H9 (cell line): ENCODE measurements around the gene PIEZO2. TPM values are rescaled to one million over a fixed set of nuclear protein-coding genes. Genes with fewer than 3 reads are reported as not detected.

Source experiments
- DNase-seq: peaks from one replicate; pipeline ENCODE4 v3.0.0-alpha.2; 2017
- H2AFZ ChIP-seq: one replicate; pipeline ENCODE4 v1.6.1; 2013; ENCODE audit warnings: mild to moderate bottlenecking, low read length, control low read depth, moderate library complexity
- H2AK5ac ChIP-seq: 2 replicates; pipeline ENCODE4 v1.6.1; 2013; ENCODE audit warnings: low read length, control low read depth, mixed read lengths; ENCODE audit not compliant: insufficient read length
- H2BK120ac ChIP-seq: one replicate; pipeline ENCODE4 v1.6.1; 2013; ENCODE audit warnings: low read depth, mild to moderate bottlenecking, low read length, control low read depth, inconsistent platforms; ENCODE audit not compliant: poor library complexity, severe bottlenecking
- H2BK12ac ChIP-seq: 2 replicates; pipeline ENCODE4 v1.6.1; 2013; ENCODE audit warnings: low read length, control low read depth, mixed read lengths, low read depth; ENCODE audit not compliant: insufficient read length
- H2BK15ac ChIP-seq: 2 replicates; pipeline ENCODE4 v1.6.1; 2013; ENCODE audit warnings: low read depth, low read length, control low read depth
- H2BK20ac ChIP-seq: one replicate; pipeline ENCODE4 v1.6.1; 2013; ENCODE audit warnings: low read depth, mild to moderate bottlenecking, low read length, control low read depth, inconsistent platforms; ENCODE audit not compliant: poor library complexity, severe bottlenecking
- H2BK5ac ChIP-seq: 2 replicates; pipeline ENCODE4 v1.6.1; 2013; ENCODE audit warnings: low read length, control low read depth, mixed read lengths; ENCODE audit not compliant: insufficient read length
- H3K14ac ChIP-seq: 2 replicates; pipeline ENCODE4 v1.6.1; 2013; ENCODE audit warnings: low read length, control low read depth; ENCODE audit not compliant: insufficient read depth
- H3K18ac ChIP-seq: 2 replicates; pipeline ENCODE4 v1.6.1; 2013; ENCODE audit warnings: low read depth, mild to moderate bottlenecking, mixed read lengths, low read length, control low read depth; ENCODE audit not compliant: insufficient read length
- H3K23ac ChIP-seq: 2 replicates; pipeline ENCODE4 v1.6.1; 2013; ENCODE audit warnings: low read length, control low read depth, mixed read lengths, low read depth; ENCODE audit not compliant: insufficient read length
- H3K23me2 ChIP-seq: 2 replicates; pipeline ENCODE4 v1.6.1; 2013; ENCODE audit warnings: low read depth, mild to moderate bottlenecking, mixed read lengths, low read length, control low read depth; ENCODE audit not compliant: insufficient read length, poor library complexity, severe bottlenecking
- H3K27ac ChIP-seq: 2 replicates; pipeline ENCODE4 v1.5.1; 2013; ENCODE audit warnings: low read length, control low read depth, mixed read lengths, low read depth; ENCODE audit not compliant: insufficient read length
- H3K27me3 ChIP-seq: 2 replicates; pipeline ENCODE4 v1.6.1; 2013; ENCODE audit warnings: low read length, control low read depth, inconsistent platforms; ENCODE audit not compliant: insufficient read depth
- H3K4ac ChIP-seq: 2 replicates; pipeline ENCODE4 v1.6.1; 2013; ENCODE audit warnings: low read depth, mild to moderate bottlenecking, control low read depth, inconsistent platforms, low read length, moderate library complexity
- H3K4me1 ChIP-seq: 2 replicates; pipeline ENCODE4 v1.6.1; 2013; ENCODE audit warnings: low read length, control low read depth, inconsistent platforms; ENCODE audit not compliant: insufficient read depth
- H3K4me2 ChIP-seq: 2 replicates; pipeline ENCODE4 v1.6.1; 2013; ENCODE audit warnings: low read length, control low read depth, mixed read lengths; ENCODE audit not compliant: insufficient read length, insufficient read depth
- H3K56ac ChIP-seq: 2 replicates; pipeline ENCODE4 v1.6.1; 2013; ENCODE audit warnings: low read depth, mild to moderate bottlenecking, mixed read lengths, low read length, control low read depth; ENCODE audit not compliant: insufficient read length
- H3K79me1 ChIP-seq: 2 replicates; pipeline ENCODE4 v1.6.1; 2013; ENCODE audit warnings: low read depth, mild to moderate bottlenecking, moderate library complexity, low read length, control low read depth, inconsistent platforms; ENCODE audit not compliant: insufficient read depth, poor library complexity, severe bottlenecking
- H3K79me2 ChIP-seq: 2 replicates; pipeline ENCODE4 v1.6.1; 2013; ENCODE audit warnings: low read length, control low read depth, inconsistent platforms; ENCODE audit not compliant: insufficient read depth
- H3K9ac ChIP-seq: 2 replicates; pipeline ENCODE4 v1.6.1; 2013; ENCODE audit warnings: low read length, control low read depth, mixed read lengths; ENCODE audit not compliant: insufficient read length; ENCODE audit errors: extremely low read depth
- H3K9me3 ChIP-seq: one replicate; pipeline ENCODE4 v1.6.1; 2013; ENCODE audit warnings: low read depth, low read length, inconsistent platforms; ENCODE audit not compliant: control insufficient read depth
- H3T11ph ChIP-seq: one replicate; pipeline ENCODE4 v1.6.1; 2013; ENCODE audit warnings: mild to moderate bottlenecking, low read length, control low read depth, inconsistent platforms
- H4K20me1 ChIP-seq: one replicate; pipeline ENCODE4 v1.6.1; 2013; ENCODE audit not compliant: control insufficient read depth, insufficient read length, insufficient read depth
- H4K5ac ChIP-seq: 2 replicates; pipeline ENCODE4 v1.6.1; 2013; ENCODE audit warnings: low read depth, mild to moderate bottlenecking, mixed read lengths, low read length, control low read depth; ENCODE audit not compliant: insufficient read length
- H4K8ac ChIP-seq: replicated peaks from 2 replicates; pipeline ENCODE4 v1.6.1; 2013; ENCODE audit warnings: low read length, control low read depth, mixed read lengths, low read depth; ENCODE audit not compliant: insufficient read length
- H4K91ac ChIP-seq: 2 replicates; pipeline ENCODE4 v1.6.1; 2013; ENCODE audit warnings: low read depth, mild to moderate bottlenecking, moderate library complexity, mixed read lengths, low read length, control low read depth; ENCODE audit not compliant: insufficient read length
- H3K27ac Mint-ChIP-seq, 3 experiments: 2 replicates in 2 of 3; 3 replicates in 1 of 3; pipeline ENCODE4 v1.8.0; 2020 to 2021; ENCODE audit warnings: mixed read lengths in 3 of 3, mild to moderate bottlenecking in 1 of 3, moderate library complexity in 1 of 3
- H3K27me3 Mint-ChIP-seq: 2 replicates; pipeline ENCODE4 v1.8.0; 2021; ENCODE audit warnings: low read depth, mild to moderate bottlenecking, moderate library complexity, mixed read lengths
- H3K36me3 Mint-ChIP-seq, 3 experiments: 2 replicates in 2 of 3; 3 replicates in 1 of 3; pipeline ENCODE4 v1.8.0; 2020 to 2021; ENCODE audit warnings: low read depth in 3 of 3, mixed read lengths in 3 of 3; ENCODE audit not compliant: insufficient read depth in 1 of 3
- H3K4me1 Mint-ChIP-seq, 2 experiments: 2 replicates each; pipeline ENCODE4 v1.8.0; 2020; ENCODE audit warnings: mixed read lengths in 2 of 2
- H3K4me3 Mint-ChIP-seq, 2 experiments: 2 replicates in 1 of 2; 3 replicates in 1 of 2; pipeline ENCODE4 v1.8.0; 2020 to 2021; ENCODE audit warnings: mild to moderate bottlenecking in 2 of 2, mixed read lengths in 2 of 2, moderate library complexity in 1 of 2
- H3K9me3 Mint-ChIP-seq, 2 experiments: 2 replicates in 1 of 2; 3 replicates in 1 of 2; pipeline ENCODE4 v1.8.0; 2020; ENCODE audit warnings: mild to moderate bottlenecking in 2 of 2, mixed read lengths in 2 of 2, moderate library complexity in 1 of 2
- WGBS: extraction: QIAGEN DNeasy Blood & Tissue Kit; methylation state at CpG from one replicate; pipeline ENCODE4 v1.1.7; 2013; ENCODE audit warnings: missing lambda C conversion rate, low lambda C conversion rate, mixed read lengths; ENCODE audit not compliant: insufficient read length; ENCODE audit errors: extremely low coverage; 5-methylcytosine and 5-hydroxymethylcytosine counted together
- total RNA-seq: library from RNA; stranded (reverse); gene quantifications from 2 replicates; pipeline ENCODE4 v1.2.1, GENCODE V29; 2021
- TF ChIP-seq, protein P1 (sequence below): fragments of 200-600 bp; sonication (generic); conservative IDR thresholded peaks from 3 replicates; pipeline ENCODE4 v1.8.0; 2021; ENCODE audit warnings: antibody characterized with exemption, mild to moderate bottlenecking

Gene PIEZO2
- total RNA-seq, 1 experiment from 2014 or later, result 3.9 TPM

GRCh38 chr18:10997885-10998284 is 151.5 kb downstream of the PIEZO2 start:
- Mint-ChIP-seq H3K27me3 (peaks cover 3% of the 10 kb centered on the region), H3K36me3 (peaks cover 10 to 19% (median 18%) of the 10 kb centered on the region in 3 experiments), H3K27ac (no peak overlapping the region), H3K4me1 (peaks cover 3 to 6% of the 10 kb centered on the region in 2 experiments; a peak in 3 of 4 replicates), H3K9me3 (peaks cover 21 to 22% of the 10 kb centered on the region in 2 experiments), H3K4me3 (no peak overlapping the region)
- Histone ChIP-seq H3K4me2 (no peak overlapping the region), H4K5ac (no peak overlapping the region), H3K27ac (no peak overlapping the region), H3K56ac (no peak overlapping the region), H2BK20ac (no peak overlapping the region), H4K8ac (no peak overlapping the region), H4K20me1 (no peaks in the 10 kb centered on the region), H3K14ac (no peak overlapping the region), H3K27me3 (no peaks in the 10 kb centered on the region), H4K91ac (no peak overlapping the region), H3K79me2 (no peaks in the 10 kb centered on the region), H3K4me1 (no peaks in the 10 kb centered on the region), H2BK15ac (no peak overlapping the region), H2BK5ac (no peak overlapping the region), H3T11ph (no peak overlapping the region), H3K18ac (no peak overlapping the region), H3K23ac (no peak overlapping the region), H3K9me3 (no peaks in the 10 kb centered on the region), H3K23me2 (no peaks in the 10 kb centered on the region), H2BK12ac (no peak overlapping the region), H3K9ac (no peak overlapping the region), H3K4ac (no peak overlapping the region), H2AK5ac (no peak overlapping the region), H2BK120ac (no peak overlapping the region), H2AFZ (no peak overlapping the region), H3K79me1 (no peaks in the 10 kb centered on the region)
- TF ChIP-seq, protein P1, sequence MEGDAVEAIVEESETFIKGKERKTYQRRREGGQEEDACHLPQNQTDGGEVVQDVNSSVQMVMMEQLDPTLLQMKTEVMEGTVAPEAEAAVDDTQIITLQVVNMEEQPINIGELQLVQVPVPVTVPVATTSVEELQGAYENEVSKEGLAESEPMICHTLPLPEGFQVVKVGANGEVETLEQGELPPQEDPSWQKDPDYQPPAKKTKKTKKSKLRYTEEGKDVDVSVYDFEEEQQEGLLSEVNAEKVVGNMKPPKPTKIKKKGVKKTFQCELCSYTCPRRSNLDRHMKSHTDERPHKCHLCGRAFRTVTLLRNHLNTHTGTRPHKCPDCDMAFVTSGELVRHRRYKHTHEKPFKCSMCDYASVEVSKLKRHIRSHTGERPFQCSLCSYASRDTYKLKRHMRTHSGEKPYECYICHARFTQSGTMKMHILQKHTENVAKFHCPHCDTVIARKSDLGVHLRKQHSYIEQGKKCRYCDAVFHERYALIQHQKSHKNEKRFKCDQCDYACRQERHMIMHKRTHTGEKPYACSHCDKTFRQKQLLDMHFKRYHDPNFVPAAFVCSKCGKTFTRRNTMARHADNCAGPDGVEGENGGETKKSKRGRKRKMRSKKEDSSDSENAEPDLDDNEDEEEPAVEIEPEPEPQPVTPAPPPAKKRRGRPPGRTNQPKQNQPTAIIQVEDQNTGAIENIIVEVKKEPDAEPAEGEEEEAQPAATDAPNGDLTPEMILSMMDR, result no peak
- no peak for DNase-seq
- WGBS, result no CpG with 5 or more reads among the region's 1 CpG
